ENCODE data around the gene C15orf62.

DNA sequence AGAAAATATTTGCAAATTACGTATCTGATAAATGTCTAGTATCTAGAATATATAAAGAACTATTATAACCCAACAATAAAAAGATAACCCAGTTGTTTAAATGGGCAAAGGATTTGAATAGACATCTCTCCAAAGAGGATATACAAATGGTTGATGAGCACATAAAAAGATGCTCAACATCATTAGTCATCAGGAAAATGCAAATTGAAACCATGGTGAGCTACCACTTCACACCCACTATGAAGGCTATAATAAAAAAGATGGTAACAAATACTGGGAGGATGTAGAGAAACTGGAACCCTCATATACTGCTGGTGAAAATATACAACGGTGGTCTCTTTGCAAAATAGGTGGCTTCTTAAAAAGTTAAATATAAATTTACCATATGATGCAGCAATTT, 46.8 kb upstream of the C15orf62 start:
- TF ChIP-seq, protein P1, sequence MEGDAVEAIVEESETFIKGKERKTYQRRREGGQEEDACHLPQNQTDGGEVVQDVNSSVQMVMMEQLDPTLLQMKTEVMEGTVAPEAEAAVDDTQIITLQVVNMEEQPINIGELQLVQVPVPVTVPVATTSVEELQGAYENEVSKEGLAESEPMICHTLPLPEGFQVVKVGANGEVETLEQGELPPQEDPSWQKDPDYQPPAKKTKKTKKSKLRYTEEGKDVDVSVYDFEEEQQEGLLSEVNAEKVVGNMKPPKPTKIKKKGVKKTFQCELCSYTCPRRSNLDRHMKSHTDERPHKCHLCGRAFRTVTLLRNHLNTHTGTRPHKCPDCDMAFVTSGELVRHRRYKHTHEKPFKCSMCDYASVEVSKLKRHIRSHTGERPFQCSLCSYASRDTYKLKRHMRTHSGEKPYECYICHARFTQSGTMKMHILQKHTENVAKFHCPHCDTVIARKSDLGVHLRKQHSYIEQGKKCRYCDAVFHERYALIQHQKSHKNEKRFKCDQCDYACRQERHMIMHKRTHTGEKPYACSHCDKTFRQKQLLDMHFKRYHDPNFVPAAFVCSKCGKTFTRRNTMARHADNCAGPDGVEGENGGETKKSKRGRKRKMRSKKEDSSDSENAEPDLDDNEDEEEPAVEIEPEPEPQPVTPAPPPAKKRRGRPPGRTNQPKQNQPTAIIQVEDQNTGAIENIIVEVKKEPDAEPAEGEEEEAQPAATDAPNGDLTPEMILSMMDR (IDR thresholded peaks at IDR 0.05) = no peak
- TF ChIP-seq POLR2A (IDR thresholded peaks at IDR 0.05) = no peak

All from thyroid gland (tissue), 4 donors.